ENCODE results near the gene CAMTA1. TPM values are rescaled to one million over a fixed set of nuclear protein-coding genes. Genes with fewer than 3 reads are reported as not detected.

The CAMTA1 gene
- total RNA-seq, 2 donors from 2014 or later = 109 to 128 TPM

- no peak for DNase-seq
- intact Hi-C loops (cut with DNase I) = no loop called here
Measured at GRCh38 chr1:7810395-7810794, 1025.1 kb downstream of the CAMTA1 start.

GRCh38 chr1:7811476-7811875 lies 1026.2 kb downstream of the CAMTA1 start:
- intact Hi-C loops (cut with DNase I) = no loop called here

More at GRCh38 chr1:7810395-7810794, 1025.1 kb downstream of the CAMTA1 start:
- ATAC-seq = no peak

GRCh38 chr1:7813677-7814373 lies 1028.6 kb downstream of the CAMTA1 start:
- intact Hi-C loops (cut with DNase I) = no loop called here
- DNase-seq (no peak), ATAC-seq (no peak)

More at GRCh38 chr1:7811476-7811875, 1026.2 kb downstream of the CAMTA1 start:
- ATAC-seq = no peak
- DNase-seq = no peak

Other genes starting within 250 kb of the CAMTA1 start
- 10 to 100 TPM; 12.0 to 16.5 TPM for gene NOL9, start 230.9 kb upstream of the CAMTA1 start, total RNA-seq
- gene TAS1R1, start 230.1 kb upstream of the CAMTA1 start, total RNA-seq = not detected
- gene ZBTB48, start 205.5 kb upstream of the CAMTA1 start, total RNA-seq = 10 to 100 TPM; 11.5 to 14.3 TPM
- gene KLHL21, start 182.6 kb upstream of the CAMTA1 start, total RNA-seq = 10 to 100 TPM; 43.9 to 75.8 TPM
- 1 to 10 TPM; 7.8 to 9.0 TPM for gene PHF13, start 171.7 kb upstream of the CAMTA1 start, total RNA-seq
- 10 to 100 TPM in 1 of 2 donors, 1 to 10 TPM in 1; 8.9 to 14.6 TPM for gene THAP3, start 160.6 kb upstream of the CAMTA1 start, total RNA-seq
- gene DNAJC11, start 83.6 kb upstream of the CAMTA1 start, total RNA-seq = 10 to 100 TPM; 54.5 to 57.1 TPM